Activated CD4-positive, alpha-beta T cell treated with anti-CD3 and anti-CD28 coated beads, Interleukin-2, amount 50 U/mL, for 24 hours (primary cell): ENCODE data around the gene S1PR5.
A peak's percentile ranks its signal among the peaks of the same experiment; 100 is the strongest.
"Not testable (repeated sequence)": the region's sequence is repeated elsewhere in the genome, so short reads cannot be mapped to it uniquely, and the experiment has no call there.

Experiments
- DNase-seq, 2 donors: peaks; one replicate each; pipeline ENCODE4 v3.0.0-alpha.2; 2020; ENCODE audit warnings: low read depth in 1 of 2, low spot score in 1 of 2

Gene S1PR5, protein sequence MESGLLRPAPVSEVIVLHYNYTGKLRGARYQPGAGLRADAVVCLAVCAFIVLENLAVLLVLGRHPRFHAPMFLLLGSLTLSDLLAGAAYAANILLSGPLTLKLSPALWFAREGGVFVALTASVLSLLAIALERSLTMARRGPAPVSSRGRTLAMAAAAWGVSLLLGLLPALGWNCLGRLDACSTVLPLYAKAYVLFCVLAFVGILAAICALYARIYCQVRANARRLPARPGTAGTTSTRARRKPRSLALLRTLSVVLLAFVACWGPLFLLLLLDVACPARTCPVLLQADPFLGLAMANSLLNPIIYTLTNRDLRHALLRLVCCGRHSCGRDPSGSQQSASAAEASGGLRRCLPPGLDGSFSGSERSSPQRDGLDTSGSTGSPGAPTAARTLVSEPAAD

DNA sequence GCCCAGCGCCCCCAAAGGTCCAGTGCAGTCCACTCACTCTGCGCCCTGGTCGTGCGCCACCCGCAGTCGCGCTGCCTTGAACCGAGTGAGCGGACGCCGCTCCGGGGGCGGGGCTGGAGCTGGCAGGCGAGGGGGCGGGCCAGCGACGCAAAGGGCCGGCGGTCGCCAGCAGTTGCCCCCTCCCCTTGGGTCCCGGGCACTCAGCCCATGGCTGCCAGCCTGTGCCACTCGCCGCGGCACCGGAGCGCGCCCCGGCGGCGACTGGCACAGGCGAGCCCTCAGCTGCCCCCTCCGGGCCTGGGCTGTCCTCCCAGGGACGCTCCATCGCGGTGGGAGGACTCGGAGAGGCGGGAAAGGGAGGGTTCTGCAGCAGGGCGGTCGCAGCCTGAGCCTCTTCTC, at the start of gene S1PR5:
Gene S1PR5, minus strand, starts transcription at position 87 of the 399 bp plus-strand sequence. CDS start 2,436 bp downstream, outside the sequence.
- no peak for DNase-seq

DNA sequence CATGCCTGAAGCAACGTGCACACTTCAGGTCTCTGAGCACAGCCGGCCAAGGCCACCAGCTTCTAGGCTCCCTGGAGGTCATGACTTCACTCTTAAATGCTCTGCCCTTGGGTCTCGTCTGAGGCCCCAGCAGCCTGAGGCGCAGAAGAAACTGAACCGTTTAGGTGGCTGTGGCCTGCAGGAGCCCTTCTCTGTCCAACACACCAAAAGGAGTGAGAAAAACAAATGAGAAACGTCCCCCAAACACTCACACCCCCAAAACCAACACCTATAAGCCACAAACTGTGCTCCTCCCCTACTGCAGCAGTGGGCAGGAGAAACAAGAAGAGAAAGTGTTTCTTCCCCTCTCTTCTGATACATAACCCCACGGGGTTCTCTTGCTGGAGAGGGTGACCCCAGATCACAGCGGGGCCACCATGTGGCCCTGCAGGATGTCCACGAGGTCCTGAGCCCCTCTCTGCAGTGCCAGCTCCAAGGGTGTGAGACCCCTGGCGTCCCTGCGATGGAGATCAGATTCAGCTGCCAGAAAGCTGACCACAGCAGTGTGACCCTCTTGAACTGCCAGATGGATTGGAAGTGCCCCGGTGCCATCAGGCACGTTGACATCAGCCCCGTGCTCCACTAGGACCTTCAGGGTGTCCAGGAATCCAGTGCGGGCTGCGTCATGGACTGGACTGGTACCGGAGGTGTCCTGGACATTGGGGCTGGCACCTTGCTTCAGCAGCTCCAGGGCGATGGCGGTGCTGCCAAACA, 49.6 kb upstream of the S1PR5 start:
- DNase-seq: no peak

DNA sequence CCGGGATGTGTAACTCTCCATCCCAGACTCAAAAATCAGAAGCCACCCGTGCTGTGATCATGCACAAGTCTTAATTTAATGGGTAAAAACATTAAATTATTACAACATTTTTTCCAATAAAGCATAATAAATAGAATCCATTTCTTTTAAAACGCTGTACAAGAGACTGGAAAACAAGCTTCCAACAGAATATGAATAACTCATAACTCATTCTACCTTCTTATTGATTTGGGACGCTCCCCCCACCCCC, 49.1 kb upstream of the S1PR5 start:
- DNase-seq: no peak

DNA sequence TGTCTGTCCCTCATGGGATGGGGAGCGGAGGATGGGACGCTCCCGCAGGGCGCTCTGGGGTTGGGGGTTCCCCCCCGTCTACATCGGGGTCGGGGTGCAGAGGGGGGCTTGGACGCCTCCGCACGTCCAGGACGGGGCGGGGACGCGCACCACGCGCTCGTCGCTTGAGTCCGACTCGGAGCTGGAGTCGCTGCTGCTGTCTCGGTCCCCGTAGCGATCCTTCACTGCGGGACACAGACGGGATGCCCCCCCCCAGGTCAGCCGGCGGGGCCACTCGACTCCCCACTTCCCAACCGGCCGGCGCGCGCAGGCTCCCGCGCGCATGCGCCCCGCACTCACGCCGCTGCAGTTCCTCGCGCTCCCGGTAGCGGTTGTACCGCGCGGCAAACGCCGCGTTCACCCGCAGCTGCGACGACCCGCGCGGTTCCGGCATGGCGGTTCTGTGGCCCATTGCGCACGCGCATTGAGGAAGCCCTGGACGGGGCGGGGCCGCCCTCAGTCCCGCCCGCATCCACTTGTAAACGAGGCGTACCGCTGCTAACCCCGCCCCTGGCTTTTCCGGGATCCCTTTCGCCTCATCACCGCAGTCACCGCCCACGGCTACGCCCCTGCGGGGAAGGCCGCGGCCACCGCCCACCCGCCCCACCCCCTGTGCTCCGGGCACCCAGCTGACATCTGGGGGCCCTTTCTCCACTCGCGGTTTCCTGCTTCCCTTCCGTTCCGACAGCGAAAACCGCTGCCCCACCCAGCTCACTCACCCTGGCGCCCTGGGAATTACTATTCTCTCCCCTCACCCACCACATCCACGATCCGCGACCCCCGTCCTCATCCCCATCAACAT, 48.5 kb upstream of the S1PR5 start, which contains the start of gene KRI1:
Gene KRI1, minus strand, starts transcription at position 444 of the 841 bp plus-strand sequence. Its CDS starts 11 bp downstream, at position 433.
- DNase-seq: peak; percentile 94 to 97

DNA sequence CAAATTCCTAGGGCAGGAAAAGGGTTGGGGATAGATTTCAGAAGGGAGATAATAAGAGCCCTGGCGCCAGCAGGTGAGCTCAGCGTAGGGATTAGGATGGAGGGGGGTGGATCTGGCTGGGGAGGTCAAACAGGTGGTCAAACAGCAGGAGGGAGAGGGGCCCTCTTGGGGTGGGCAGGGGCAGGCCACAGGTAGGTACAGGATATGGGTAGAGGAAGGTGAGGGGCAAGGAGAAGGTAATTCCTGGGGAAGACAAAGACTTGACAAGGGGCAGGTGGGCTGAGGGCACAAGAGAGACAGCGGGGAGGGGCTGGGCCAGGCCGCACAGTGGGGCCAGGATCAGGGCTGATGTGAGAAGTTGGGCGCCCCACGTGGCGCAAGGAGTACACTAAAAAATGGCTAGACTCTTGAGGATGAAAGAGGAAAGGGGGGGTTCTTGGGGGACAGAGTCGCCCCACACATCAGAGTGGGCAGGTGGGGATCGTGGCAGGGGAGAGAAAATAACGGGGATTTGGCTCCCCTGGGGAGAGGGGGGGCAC, 47.9 kb upstream of the S1PR5 start:
- DNase-seq: no peak

DNA sequence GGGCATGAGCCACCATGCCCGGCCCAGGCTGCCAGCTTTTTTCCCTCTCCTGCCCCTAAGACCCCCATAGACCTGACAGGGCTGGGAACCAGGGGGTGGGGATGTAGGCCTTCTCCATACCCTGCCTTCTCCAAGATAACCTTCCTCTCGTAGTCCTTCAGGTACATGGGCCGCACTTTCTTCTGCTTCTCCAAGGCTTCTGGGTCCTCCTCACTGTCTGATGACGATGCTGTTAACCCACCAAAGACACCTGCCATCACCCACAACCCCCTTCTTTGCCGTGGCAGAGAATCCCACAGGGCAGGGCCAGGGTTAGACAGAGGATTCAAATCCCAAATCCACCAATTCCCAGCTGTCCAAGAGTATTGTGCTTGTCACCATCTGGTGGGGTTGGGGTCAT, 45.4 kb upstream of the S1PR5 start:
- DNase-seq: no peak

DNA sequence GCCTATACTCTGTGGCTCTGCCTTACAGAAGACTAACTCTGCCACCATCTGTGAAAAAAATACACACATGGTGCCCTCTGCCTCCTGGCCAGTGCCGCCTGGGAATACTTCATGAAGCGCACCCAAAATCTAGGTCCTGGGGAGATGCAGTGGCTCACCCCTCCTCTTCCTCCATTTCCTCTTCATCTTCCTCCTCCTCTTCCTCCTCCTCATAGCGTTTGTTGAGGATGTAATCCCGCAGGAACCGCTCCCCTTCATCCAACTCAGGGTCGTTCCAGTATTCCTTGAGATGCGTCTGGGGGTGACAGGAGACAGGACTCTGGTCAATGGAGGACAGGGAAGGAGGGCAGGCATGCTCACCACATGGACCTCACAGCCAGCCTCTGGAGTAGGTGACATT, 42.9 kb upstream of the S1PR5 start:
- no peak for DNase-seq

DNA sequence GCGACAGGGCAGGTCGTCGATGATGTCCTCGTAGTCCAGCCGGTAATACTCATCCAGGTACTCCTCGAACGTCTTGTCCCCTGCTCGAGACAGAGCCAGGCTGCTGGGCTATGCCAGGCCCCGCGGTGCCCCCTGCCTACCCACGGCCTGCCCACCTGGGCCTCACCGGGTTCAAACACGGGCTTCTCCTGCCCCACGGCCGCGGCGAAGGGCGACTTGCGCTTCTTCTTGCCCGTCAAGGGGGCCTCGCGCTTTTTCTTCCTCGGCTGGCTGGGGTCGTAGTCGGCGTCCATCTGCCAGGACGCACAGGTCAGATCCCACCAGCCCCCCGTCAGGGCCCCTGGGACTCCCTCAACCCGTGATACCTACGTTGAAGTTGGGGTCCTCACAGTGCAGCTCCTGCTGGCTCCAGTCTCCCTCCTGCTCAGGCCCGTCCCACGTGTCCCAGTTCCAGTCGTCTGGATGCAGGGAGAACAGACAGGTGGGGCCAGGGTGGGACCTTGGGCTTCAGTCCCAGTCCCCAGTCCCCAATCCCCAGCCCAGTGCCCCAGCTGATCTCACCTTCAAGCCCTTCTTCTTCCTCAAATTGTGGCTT, 40.5 kb upstream of the S1PR5 start:
- no peak for DNase-seq

DNA sequence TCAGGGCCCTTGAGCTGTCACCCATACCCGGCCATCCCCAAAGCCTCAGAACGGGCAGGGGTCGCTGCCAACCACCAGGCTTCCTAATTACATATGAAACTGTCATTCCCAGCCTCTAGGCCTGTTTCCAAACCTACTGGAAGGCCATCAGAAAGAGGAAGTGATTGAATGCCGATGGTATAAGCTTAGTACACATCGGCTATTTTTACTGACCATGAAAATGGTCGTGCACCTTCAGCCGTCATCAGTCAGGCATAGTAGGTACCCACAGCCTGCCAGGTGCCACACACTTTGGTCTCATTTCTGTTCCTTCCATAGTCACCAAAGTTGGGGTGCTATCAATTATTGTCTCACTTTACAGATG, 38.3 kb upstream of the S1PR5 start:
- DNase-seq: no peak

DNA sequence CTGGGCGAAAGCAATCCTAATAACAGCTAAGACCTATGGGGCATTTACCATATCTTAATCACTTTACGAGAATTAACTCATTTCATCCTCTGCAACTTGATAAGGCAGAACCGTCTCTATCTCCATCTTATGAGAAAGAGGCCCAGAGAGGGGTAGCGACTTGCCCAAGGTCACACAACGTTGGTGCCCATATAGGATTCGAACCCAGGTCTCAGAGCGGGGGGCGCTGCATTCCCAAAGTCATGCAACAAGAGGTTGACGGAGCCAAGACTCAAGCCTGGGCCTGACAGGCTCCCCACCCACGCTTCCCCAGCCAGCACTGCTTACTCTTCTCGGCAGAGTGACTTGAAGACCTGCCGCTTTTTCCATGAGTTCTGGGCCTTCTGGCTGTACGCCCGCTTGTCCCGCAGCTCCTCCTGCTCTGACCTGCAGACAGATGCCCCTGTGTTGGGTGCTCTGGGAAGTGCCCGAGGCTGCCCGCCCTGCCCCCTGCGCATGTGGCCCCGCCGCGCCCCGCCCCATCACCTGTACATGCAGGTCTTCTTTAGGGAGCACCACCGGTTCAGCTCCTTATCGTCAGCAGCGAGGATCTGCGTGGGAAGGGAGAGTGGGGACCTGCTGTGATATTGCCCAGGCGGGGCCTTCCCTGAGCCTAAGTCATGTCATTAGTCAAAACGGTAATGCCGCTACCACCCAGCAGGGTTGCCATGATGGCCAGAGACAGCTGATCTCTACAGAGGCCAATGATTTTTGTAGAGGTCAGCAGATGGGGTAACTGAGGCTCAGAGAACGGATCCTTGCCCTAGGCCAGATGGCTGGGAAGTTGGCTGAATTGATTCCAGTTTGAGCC, 37.7 kb upstream of the S1PR5 start:
- DNase-seq: no peak

DNA sequence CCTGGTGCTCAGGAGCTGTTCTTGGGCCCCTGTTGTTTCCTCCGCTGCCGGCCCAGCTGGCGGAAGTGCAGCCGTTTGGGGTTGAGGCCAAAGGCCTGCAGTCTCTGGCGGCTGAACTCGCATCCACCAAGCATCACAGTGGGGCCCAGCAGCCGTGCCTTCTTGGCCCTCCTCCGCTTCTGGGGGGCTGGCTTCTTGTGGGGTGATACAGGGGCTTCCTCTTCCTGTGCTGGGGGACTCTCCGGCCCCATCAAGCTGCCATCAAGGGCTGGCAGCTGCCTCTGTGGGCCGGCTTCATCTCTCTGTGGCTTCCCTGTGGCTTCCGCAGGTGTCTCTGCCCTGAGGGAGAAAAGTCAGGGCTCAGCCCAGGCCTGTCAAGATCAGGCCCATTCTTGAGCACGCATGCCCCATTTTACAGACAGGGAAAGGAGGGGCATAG, 36.7 kb upstream of the S1PR5 start:
- no peak for DNase-seq

DNA sequence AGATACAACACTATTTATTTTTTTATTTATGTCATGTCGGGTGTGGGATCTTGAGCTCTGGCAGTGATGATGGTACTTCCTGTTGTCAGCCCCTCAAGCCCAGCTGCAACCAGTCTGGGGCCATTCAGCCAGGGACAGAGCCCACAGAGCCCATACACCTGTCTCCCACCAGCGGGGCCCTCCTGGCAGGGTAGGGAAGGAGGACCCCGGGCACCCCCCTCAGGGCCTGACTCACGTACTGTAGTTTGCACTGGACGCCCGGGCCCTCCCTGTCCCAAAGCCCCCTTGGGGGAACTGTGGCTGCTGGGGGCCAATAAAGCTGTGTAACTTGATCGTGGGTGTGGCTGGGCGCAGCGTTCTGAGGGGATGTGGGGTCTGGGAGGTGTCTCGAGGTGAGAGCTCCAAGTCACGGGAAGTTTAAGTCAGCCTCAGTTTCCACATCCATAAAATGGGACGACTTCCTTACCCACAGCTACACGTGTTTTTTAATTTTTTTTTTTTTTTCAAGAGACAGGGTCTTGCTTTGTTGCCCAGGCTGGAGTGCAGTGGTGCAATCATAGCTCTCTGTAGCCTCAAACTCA, 35.9 kb upstream of the S1PR5 start:
- DNase-seq: no peak

DNA sequence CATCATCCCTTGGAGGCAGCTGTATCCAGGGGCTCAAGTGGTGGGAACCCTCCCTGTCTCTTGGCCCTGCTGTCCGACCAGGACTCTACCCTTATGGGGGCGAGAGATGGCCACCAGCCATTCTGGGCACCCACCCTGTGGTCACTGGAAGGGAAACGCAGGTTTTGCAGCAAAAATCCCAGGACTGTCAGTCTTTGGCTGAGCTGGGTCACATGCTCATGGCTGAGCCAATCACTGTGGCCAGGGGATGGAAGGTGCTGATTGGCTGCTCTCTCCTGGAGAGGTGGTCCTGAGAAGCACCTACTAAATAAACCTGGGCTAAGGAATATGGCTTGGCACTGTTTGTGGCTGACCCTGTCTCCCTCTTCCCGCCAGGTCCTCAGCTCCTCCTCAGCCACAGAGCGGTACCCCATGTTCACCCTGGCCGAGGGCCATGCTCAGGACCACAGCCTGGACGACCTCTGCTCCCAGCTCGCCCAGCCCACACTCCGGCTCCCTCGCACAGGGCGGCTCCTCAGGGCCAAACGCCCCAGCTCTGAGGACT, 35.3 kb upstream of the S1PR5 start:
- DNase-seq: no peak

DNA sequence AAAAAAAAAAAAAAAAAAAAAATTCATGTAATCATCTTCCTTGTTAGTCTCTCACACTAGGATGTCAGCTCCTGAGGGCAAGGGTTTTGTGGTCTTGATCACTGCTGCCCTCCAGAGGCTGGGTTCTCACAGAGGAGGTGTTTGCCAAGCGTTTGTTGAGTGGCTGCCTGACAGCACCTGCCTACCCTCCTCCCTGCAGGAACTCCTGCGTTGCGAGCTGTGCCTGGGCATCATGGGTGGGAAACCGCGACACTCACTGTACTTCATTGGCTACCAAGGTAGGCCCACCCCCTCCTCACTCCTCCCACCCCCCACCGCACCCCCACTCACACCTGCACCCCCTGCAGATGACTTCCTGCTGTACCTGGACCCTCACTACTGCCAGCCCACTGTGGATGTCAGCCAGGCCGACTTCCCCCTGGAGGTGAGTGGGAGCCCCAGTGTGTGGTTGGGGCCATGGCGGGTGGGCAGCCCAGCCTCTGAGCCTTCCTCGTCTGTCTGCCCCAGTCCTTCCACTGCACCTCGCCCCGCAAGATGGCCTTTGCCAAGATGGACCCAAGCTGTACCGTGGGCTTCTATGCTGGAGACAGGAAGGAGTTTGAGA, 34.6 kb upstream of the S1PR5 start:
- no peak for DNase-seq

DNA sequence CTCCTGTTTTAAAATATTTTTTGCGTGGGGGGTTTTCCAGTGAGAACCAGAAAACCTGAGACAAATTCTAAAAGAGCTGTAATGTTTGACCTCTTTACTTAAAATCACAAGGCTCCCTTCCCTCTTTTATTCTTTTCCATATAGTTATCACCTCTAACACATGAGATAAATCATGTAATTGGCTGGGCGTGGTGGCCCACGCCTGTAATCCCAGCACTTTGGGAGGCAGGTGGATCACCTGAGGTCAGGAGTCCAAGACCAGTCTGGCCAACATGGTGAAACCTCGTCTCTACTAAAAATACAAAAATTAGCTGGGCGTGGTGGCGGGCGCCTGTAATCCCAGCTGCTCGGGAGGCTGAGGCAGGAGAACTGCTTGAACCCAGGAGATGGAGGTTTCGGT, 33.8 kb upstream of the S1PR5 start:
- not testable (repeated sequence) for DNase-seq

DNA sequence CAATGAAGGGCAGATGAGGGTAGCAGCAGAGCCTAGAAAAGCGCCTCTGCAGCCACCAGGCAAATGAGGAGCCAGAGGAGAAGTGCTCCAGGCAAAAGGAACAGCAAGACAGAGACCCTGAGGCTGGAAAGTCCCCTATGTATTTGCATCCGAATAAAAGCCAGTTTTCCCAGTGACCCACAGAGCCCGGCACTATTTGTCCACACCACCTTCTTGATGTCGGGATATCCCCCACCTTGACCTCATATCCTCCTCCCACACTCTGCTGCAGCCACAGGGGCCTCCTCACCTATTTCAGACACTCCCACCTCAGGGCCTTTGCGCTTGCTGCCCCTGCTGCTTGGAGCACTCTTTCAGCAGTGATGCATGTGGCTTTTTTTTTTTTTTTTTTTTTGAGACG, 33.1 kb upstream of the S1PR5 start:
- DNase-seq: no peak

DNA sequence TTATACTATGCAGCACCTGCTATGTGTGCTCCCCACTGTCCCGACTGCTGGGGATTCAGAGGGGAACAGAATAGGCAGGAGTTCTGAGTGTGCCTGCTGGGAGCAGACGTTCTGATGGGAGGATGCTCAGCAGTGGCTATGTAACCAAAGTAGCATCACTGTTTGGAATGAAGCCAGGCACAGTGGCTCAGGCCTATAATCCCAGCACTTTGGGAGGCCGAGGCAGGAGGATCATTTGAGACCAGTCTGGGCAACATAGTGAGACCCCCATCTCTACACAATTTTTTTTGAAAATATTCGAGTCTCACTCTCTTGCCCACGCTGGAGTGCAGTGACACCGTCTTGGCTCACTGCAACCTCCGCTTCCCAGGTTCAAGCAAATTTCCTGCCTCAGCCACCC, 32.5 kb upstream of the S1PR5 start:
- no peak for DNase-seq

DNA sequence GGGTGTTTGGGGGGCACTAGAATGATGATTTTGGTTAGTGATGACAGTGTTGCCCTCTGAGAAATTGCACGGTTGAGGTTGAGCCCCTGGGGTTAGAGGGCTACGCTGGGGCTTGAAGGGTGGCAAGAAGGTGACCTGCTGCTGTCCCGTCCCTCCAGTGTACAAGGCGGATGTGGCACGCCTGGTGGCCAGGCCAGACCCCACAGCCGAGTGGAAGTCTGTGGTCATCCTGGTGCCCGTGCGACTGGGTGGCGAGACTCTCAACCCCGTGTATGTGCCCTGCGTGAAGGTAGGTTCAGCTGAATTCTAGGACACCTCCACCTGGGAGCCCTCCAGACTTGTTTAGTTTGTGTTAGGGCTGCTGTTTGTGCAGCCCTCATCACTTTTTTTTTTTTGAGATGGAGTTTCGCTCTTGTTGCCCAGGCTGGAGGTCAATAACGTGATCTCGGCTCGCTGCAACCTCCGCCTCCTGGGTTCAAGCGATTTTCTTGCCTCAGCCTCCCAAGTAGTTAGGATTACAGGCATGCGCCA, 31.6 kb upstream of the S1PR5 start:
- no peak for DNase-seq

DNA sequence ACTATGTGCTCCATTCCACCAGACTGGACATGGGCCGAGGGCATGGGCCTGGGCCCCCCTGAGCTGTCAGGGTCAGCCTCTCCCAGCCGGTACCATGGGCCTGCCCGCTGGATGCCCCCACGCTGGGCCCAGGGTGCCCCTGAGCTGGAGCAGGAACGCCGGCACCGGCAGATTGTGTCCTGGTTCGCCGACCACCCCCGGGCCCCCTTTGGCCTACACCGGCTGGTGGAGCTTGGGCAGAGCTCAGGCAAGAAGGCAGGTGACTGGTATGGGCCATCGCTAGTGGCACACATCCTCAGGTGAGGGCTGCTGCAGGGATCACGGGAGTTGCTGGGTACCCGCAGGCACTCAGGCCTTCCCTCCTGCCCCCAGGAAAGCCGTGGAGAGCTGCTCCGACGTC, 29.6 kb upstream of the S1PR5 start:
- no peak for DNase-seq
